22Rv1 (cell line): ENCODE measurements around the gene CDH18.

Experiments used
- H3K27ac ChIP-seq: fragments of 450-650 bp; 2 replicates; pipeline ENCODE4 v1.5.1; 2017
- ZFX ChIP-seq: fragments of 450-650 bp; IDR thresholded peaks from 2 replicates; pipeline ENCODE4 v1.6.1; 2017; ENCODE audit warnings: antibody characterized with exemption, borderline replicate concordance
- TF ChIP-seq, protein P1 (sequence below): fragments of 450-650 bp; IDR thresholded peaks from 2 replicates; pipeline ENCODE4 v1.5.1; 2017; ENCODE audit warnings: mild to moderate bottlenecking

The CDH18 gene

DNA sequence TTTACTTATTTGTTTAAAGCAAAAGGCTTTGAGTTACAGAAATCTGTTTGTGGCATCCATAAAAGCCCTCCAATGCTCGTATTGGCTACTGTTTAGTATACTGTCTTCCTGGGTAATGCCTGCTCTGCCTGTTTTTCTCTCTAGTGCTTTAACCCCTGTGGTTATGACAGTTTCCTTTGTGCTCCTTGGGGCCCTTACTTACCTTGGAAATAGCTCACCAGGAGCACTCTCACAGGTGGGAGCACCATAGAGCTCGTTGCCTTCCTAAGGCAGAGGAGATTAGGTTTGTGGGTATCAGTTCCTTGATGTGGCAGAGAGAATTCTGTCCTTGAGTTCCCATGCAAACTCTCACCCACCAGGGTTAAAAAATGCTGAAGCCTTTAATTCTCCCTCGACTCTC lies 242.8 kb downstream of the CDH18 start:
- H3K27ac ChIP-seq = no peak overlapping the region
- no peak for TF ChIP-seq ZFX
- TF ChIP-seq, protein P1, sequence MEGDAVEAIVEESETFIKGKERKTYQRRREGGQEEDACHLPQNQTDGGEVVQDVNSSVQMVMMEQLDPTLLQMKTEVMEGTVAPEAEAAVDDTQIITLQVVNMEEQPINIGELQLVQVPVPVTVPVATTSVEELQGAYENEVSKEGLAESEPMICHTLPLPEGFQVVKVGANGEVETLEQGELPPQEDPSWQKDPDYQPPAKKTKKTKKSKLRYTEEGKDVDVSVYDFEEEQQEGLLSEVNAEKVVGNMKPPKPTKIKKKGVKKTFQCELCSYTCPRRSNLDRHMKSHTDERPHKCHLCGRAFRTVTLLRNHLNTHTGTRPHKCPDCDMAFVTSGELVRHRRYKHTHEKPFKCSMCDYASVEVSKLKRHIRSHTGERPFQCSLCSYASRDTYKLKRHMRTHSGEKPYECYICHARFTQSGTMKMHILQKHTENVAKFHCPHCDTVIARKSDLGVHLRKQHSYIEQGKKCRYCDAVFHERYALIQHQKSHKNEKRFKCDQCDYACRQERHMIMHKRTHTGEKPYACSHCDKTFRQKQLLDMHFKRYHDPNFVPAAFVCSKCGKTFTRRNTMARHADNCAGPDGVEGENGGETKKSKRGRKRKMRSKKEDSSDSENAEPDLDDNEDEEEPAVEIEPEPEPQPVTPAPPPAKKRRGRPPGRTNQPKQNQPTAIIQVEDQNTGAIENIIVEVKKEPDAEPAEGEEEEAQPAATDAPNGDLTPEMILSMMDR = no peak

DNA sequence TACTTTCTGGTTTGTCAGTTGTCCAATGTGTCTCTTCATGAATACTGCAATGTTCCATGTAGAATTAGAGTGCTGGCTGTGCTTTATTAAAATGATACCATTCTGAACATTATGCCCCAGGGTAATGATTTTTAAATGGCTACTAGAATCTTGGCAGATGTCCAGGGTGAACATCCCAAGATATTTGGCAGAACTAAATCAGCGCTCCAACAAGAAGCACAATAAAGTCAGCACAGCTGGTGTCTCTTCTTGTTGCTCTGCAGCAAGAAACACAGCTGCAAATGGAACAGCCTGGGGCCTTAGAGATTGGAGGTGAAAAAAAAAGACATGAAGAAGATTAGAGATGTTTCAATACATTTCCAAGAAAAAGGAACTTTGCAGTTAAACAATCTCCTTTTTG lies 248.3 kb downstream of the CDH18 start:
- no peak overlapping the region for H3K27ac ChIP-seq
- TF ChIP-seq ZFX = no peak
- TF ChIP-seq, protein P1 = no peak

DNA sequence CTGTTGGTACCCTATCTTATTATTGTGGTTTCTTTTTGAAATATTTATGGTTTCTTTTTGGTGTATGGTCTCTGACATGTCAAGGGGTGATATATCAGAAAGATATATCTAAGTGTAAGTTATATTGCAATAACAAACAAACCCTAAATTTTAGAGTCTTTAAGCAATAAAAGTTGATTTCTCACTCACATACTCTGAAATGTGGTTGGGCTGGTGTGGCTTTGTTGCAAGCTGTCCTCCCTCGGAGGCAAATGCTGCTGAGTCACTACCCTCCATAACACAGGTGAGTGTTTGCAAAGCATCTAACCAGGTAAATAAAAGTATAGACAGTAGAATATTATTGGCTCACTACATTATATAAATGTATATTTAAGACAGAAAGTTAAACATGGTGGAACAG lies 253.2 kb downstream of the CDH18 start:
- 0 out of 2 replicates have a peak overlapping the region, but pooled peaks have one; percentile 12 for H3K27ac ChIP-seq
- TF ChIP-seq, protein P1 = no peak
- TF ChIP-seq ZFX = no peak

DNA sequence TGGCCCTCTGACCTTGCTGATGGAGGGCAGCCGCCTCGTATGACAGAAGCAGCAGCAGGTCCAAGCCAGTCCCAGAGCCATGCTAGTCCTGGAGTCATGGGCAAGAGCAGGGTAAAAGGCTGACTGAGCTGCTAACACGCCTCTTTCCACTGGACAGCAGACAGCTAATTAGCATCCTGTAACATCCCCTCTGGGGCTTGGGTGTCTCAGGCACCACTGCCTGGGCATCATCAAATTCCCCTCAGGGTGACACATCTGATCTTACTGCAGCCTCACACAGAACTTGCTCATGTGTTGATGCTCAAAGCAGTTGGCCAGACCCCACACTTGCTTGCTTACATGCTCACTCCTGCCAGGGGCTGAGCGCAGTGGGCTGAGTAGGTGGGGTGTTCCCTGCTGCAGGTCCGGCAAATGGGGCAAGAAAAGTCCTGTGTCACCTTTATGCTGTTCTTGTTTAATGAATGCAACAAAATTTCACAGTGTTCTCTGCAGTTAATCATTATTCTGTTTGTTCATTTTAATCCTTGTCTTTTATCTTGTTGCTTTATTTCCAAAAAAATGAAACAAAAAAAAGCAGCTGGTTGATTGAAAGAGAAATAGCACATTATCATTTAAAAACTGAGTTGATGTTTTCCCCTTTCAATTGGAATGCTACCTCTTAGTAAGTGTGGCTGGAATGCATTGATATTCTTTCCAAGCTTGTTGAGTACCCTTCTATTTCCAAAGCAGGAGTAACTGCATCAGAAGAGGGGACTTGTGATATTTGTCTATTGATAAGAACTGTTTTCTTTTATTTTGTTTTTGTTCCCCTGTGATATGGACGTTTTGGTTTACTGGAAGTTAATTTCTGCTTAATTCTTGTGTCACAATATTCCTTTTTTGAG lies 254.1 kb downstream of the CDH18 start:
- 0 out of 2 replicates have a peak overlapping the region, but pooled peaks have one; percentile 12 for H3K27ac ChIP-seq
- no peak for TF ChIP-seq ZFX
- TF ChIP-seq, protein P1 = no peak

DNA sequence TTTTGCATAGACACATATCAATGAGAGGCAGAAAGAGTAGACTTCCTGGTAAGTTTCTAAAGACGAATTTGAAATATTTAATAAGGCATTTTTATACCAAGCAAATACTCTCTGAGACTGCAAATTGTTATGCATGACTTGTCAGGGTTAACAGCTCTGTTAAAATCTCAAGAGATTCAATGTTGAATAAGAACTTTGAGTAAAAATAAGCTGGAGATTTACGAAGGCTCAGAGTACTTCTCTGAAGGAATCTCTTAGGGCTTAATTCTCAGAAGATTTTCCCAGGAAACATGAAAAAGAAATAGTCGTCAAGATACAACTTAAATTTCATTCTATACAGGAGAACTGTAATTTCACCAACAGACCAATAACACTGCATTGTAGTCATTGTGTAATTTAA lies 259.4 kb downstream of the CDH18 start:
- TF ChIP-seq, protein P1 = no peak
- TF ChIP-seq ZFX = no peak
- no peak overlapping the region for H3K27ac ChIP-seq

DNA sequence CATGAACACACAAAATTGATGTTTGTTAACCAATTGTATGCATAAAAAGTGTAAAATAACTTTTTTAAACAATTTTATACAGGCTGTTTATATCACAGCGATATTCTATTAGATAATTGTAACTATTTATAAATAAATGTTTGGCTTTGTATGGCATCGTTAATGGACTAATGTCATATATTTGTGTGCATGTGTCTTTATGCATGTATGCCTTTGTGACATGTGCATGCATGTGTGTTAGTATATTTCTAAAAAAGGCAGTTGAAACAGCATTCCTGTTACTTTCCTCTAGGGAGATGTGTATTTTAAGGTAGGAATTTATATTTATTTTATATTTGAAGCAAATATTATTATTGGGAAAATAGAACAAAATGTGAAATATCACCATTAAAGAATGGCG lies 268.9 kb downstream of the CDH18 start:
- no peak for TF ChIP-seq ZFX
- H3K27ac ChIP-seq = no peak overlapping the region

DNA sequence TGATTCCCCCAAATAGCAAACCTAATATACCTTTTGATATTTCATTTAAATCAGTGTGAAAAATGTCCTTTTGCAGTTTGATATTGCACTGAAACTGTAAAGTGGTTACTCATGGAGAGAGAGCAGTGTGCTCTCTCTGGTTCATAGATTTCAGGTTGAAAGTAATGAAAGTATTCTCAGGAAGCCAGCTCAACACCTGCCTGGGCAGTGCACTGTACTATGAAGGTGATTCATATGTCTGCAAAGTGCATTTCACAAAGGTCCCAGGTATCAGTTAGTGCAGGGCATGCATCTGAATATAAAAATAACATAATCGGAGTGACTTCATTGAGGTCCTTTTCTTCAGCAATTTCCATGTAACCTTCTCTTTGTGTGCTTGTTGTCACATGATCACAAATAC lies 274.3 kb downstream of the CDH18 start:
- H3K27ac ChIP-seq = no peak overlapping the region
- TF ChIP-seq, protein P1 = no peak
- no peak for TF ChIP-seq ZFX
